OCI-LY3 (cell line): Measurements from ENCODE around the gene FAM53A.

Source experiments
- EZH2phosphoT487 ChIP-seq: fragments of 200-600 bp; shearing (Covaris generic); IDR thresholded peaks from 2 replicates; pipeline ENCODE4 v1.6.1; 2018; ENCODE audit warnings: antibody characterized with exemption, mixed run types, low read depth
- TF ChIP-seq, protein P1 (sequence below): fragments of 200-600, 300-600 bp; sonication (generic); IDR thresholded peaks from 2 replicates; pipeline ENCODE4 v1.5.1; 2014; ENCODE audit warnings: antibody characterized with exemption, low read length, low read depth

GRCh38 chr4:1731180-1731579, 47.1 kb upstream of the FAM53A start:
- TF ChIP-seq, protein P1, sequence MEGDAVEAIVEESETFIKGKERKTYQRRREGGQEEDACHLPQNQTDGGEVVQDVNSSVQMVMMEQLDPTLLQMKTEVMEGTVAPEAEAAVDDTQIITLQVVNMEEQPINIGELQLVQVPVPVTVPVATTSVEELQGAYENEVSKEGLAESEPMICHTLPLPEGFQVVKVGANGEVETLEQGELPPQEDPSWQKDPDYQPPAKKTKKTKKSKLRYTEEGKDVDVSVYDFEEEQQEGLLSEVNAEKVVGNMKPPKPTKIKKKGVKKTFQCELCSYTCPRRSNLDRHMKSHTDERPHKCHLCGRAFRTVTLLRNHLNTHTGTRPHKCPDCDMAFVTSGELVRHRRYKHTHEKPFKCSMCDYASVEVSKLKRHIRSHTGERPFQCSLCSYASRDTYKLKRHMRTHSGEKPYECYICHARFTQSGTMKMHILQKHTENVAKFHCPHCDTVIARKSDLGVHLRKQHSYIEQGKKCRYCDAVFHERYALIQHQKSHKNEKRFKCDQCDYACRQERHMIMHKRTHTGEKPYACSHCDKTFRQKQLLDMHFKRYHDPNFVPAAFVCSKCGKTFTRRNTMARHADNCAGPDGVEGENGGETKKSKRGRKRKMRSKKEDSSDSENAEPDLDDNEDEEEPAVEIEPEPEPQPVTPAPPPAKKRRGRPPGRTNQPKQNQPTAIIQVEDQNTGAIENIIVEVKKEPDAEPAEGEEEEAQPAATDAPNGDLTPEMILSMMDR: no peak
- TF ChIP-seq EZH2phosphoT487: no peak
